GM12878 (cell line): ENCODE data around the gene ENO2. TPM values are rescaled to one million over a fixed set of nuclear protein-coding genes. Genes with fewer than 3 reads are reported as not detected.

ENCODE experiments used
- ATAC-seq: fragments of 200-7000 bp; cut with Tn5 transposase; 3 replicates; pipeline ENCODE4 v1.9.1; 2020; ENCODE audit warnings: mild to moderate bottlenecking, moderate library complexity
- BruUV-seq: library from RNA; stranded (reverse); fragments of 400-500 nt; replicated peaks from 2 replicates; lab custom pipeline; 2021; lab: Mats Ljungman, UMichigan
- CTCF ChIA-PET: fragments of 300-600 bp; sonication (Branson Sonifier 250); formaldehyde crosslinking; extraction: SDS; loops from one replicate; lab custom pipeline; 2021; ENCODE audit warnings: inconsistent platforms; lab: Yijun Ruan, JAX
- POLR2A ChIA-PET: fragments of 350-600 bp; formaldehyde crosslinking; extraction: SDS; loops from one replicate; lab custom pipeline; 2021; ENCODE audit warnings: inconsistent platforms; lab: Charles Lee
- RAD21 ChIA-PET: fragments of 300-600 bp; sonication (Branson Sonifier 250); formaldehyde crosslinking; loops from one replicate; lab custom pipeline; 2023; ENCODE audit warnings: antibody characterized with exemption; ENCODE audit not compliant: unreplicated experiment; lab: Charles Lee
- SMC1A ChIA-PET: fragments of 300-600 bp; sonication (Branson Sonifier 250); formaldehyde crosslinking; loops from one replicate; lab custom pipeline; 2023; ENCODE audit not compliant: unreplicated experiment, uncharacterized antibody; lab: Charles Lee
- DNase-seq: peaks from one replicate; pipeline ENCODE4 v3.0.0-alpha.2; 2011; ENCODE audit warnings: low read depth, low spot score
- FAIRE-seq: peaks from 3 replicates; lab custom pipeline; 2011; peaks lifted over from hg19 to GRCh38; lab: Jason Lieb, UNC
- H2AFZ ChIP-seq: 2 replicates; pipeline ENCODE4 v1.6.0; 2011; ENCODE audit warnings: low read depth, low read length, control low read depth; ENCODE audit not compliant: control insufficient read depth
- H3K27ac ChIP-seq: 2 replicates; pipeline ENCODE4 v1.5.1; 2011; ENCODE audit warnings: control low read depth; ENCODE audit not compliant: control insufficient read depth, insufficient read depth
- H3K27me3 ChIP-seq, 2 experiments: replicated peaks in 1 of 2; 2 replicates each; pipeline versions ENCODE4 v1.6.0 to v1.6.1; 2011; ENCODE audit warnings: low read length in 1 of 2; ENCODE audit not compliant: control insufficient read depth in 2 of 2, insufficient read depth in 2 of 2
- H3K36me3 ChIP-seq, 2 experiments: 2 replicates each; pipeline ENCODE4 v1.5.1; 2011; ENCODE audit warnings: low read length in 1 of 2; ENCODE audit not compliant: control insufficient read depth in 2 of 2, insufficient read depth in 2 of 2
- H3K4me1 ChIP-seq: 2 replicates; pipeline ENCODE4 v1.6.1; 2011; ENCODE audit warnings: mild to moderate bottlenecking, low read length, moderate library complexity, mixed read lengths; ENCODE audit not compliant: control insufficient read depth, insufficient read depth
- H3K4me2 ChIP-seq: 2 replicates; pipeline ENCODE4 v1.6.0; 2011; ENCODE audit warnings: control low read depth; ENCODE audit not compliant: control insufficient read depth, insufficient read depth
- H3K4me3 ChIP-seq: fragments of 200-600 bp; sonication (generic); 2 replicates; pipeline ENCODE4 v1.5.1; 2016
- H3K79me2 ChIP-seq: 2 replicates; pipeline ENCODE4 v1.6.0; 2011; ENCODE audit warnings: low read length; ENCODE audit not compliant: control insufficient read depth, insufficient read depth
- H3K9ac ChIP-seq: 2 replicates; pipeline ENCODE4 v1.8.0; 2011; ENCODE audit warnings: low read length, control low read depth, mixed read lengths; ENCODE audit not compliant: control insufficient read depth, insufficient read depth
- H3K9me3 ChIP-seq: replicated peaks from 3 replicates; pipeline ENCODE4 v1.5.1; 2011; ENCODE audit warnings: mild to moderate bottlenecking, low read length; ENCODE audit not compliant: control insufficient read depth, insufficient read depth
- H4K20me1 ChIP-seq: 2 replicates; pipeline ENCODE4 v1.6.0; 2011; ENCODE audit not compliant: control insufficient read depth, insufficient read depth
- ASH2L ChIP-seq: fragments of 300-600, 200-600 bp; sonication (generic); IDR thresholded peaks from 2 replicates; pipeline ENCODE4 v1.6.1; 2017; ENCODE audit warnings: low read depth, mild to moderate bottlenecking, borderline replicate concordance
- ATF2 ChIP-seq: IDR thresholded peaks from 2 replicates; pipeline ENCODE4 v1.6.1; 2012; ENCODE audit warnings: low read length, inconsistent platforms
- ATF3 ChIP-seq: IDR thresholded peaks from 2 replicates; pipeline ENCODE4 v1.6.1; 2011; ENCODE audit warnings: low read depth, mild to moderate bottlenecking, low read length, moderate library complexity, borderline replicate concordance; ENCODE audit errors: extremely low read depth
- CBFB ChIP-seq: IDR thresholded peaks from 2 replicates; pipeline ENCODE4 v1.6.1; 2016; ENCODE audit warnings: antibody characterized with exemption, low read depth
- CREM ChIP-seq: IDR thresholded peaks from 2 replicates; pipeline ENCODE4 v1.6.1; 2014; ENCODE audit warnings: antibody characterized with exemption, low read depth
- CTCF ChIP-seq, 3 experiments: IDR thresholded peaks in 2 of 3; conservative IDR thresholded peaks in 1 of 3; 2 replicates each; pipeline ENCODE4 v1.5.1; 2011; ENCODE audit warnings: low read depth in 3 of 3, low read length in 3 of 3, mild to moderate bottlenecking in 3 of 3, control low read depth in 2 of 3, moderate library complexity in 2 of 3, inconsistent platforms in 1 of 3, mixed read lengths in 1 of 3; ENCODE audit not compliant: control insufficient read depth in 2 of 3, insufficient read depth in 1 of 3; ENCODE audit errors: extremely low read depth in 1 of 3
- DPF2 ChIP-seq: fragments of 450-650 bp; IDR thresholded peaks from 2 replicates; pipeline ENCODE4 v1.6.1; 2017; ENCODE audit warnings: mild to moderate bottlenecking
- ETV6 ChIP-seq, 2 experiments: fragments of 450-650 bp in 1 of 2; IDR thresholded peaks in 1 of 2; conservative IDR thresholded peaks in 1 of 2; 2 replicates each; pipeline ENCODE4 v1.6.1; 2014; ENCODE audit warnings: antibody characterized with exemption in 1 of 2, borderline replicate concordance in 1 of 2, low read depth in 1 of 2, mild to moderate bottlenecking in 1 of 2, moderate library complexity in 1 of 2
- HDAC6 ChIP-seq: fragments of 200-600 bp; sonication (generic); IDR thresholded peaks from one replicate; pipeline ENCODE4 v1.8.0; 2017; ENCODE audit warnings: antibody characterized with exemption; ENCODE audit not compliant: unreplicated experiment
- MEF2A ChIP-seq: IDR thresholded peaks from 2 replicates; pipeline ENCODE4 v1.6.1; 2011; ENCODE audit warnings: low read depth, mild to moderate bottlenecking, low read length, moderate library complexity; ENCODE audit not compliant: insufficient read depth
- MEF2B ChIP-seq: fragments of 450-650 bp; IDR thresholded peaks from 2 replicates; pipeline ENCODE4 v1.6.1; 2018; ENCODE audit warnings: mild to moderate bottlenecking, moderate library complexity; ENCODE audit not compliant: partially characterized antibody, poor library complexity, severe bottlenecking
- MTA3 ChIP-seq: IDR thresholded peaks from 2 replicates; pipeline ENCODE4 v1.6.1; 2012; ENCODE audit warnings: low read length, inconsistent platforms, borderline replicate concordance
- MXI1 ChIP-seq: fragments of 150-350 bp; IDR thresholded peaks from 2 replicates; pipeline ENCODE4 v1.6.1; 2011; ENCODE audit warnings: low read depth, mild to moderate bottlenecking, inconsistent platforms, low read length, improper control_type of control experiment
- MYB ChIP-seq: fragments of 150-350 bp; IDR thresholded peaks from 2 replicates; pipeline ENCODE4 v1.6.1; 2014; ENCODE audit warnings: mild to moderate bottlenecking, low read depth, low read length, borderline replicate concordance
- NFIC ChIP-seq: IDR thresholded peaks from 2 replicates; pipeline ENCODE4 v1.6.1; 2012; ENCODE audit warnings: low read depth, mild to moderate bottlenecking, inconsistent platforms, low read length, moderate library complexity
- NR2C1 ChIP-seq: fragments of 450-650 bp; IDR thresholded peaks from 2 replicates; pipeline ENCODE4 v1.6.1; 2017; ENCODE audit warnings: antibody characterized with exemption, mild to moderate bottlenecking, moderate library complexity
- PAX8 ChIP-seq: fragments of 450-650 bp; IDR thresholded peaks from 2 replicates; pipeline ENCODE4 v1.6.1; 2017; ENCODE audit warnings: mild to moderate bottlenecking, moderate library complexity
- RBBP5 ChIP-seq: fragments of 200-600 bp; sonication (generic); conservative IDR thresholded peaks from 2 replicates; pipeline ENCODE4 v1.6.1; 2016
- USF2 ChIP-seq: IDR thresholded peaks from 2 replicates; pipeline ENCODE4 v1.6.1; 2011; ENCODE audit warnings: low read depth, low read length, improper control_type of control experiment, borderline replicate concordance
- YBX1 ChIP-seq: fragments of 450-650 bp; IDR thresholded peaks from 2 replicates; pipeline ENCODE4 v1.6.1; 2016; ENCODE audit warnings: antibody characterized with exemption
- ZNF274 ChIP-seq: IDR thresholded peaks from one replicate; pipeline ENCODE4 v1.8.0; 2011; ENCODE audit not compliant: insufficient read length, insufficient read depth
- WGBS: methylation state at CpG from one replicate; pipeline ENCODE4 v1.1.6; 2016; ENCODE audit warnings: low lambda C conversion rate; ENCODE audit not compliant: insufficient replicate concordance, insufficient coverage; ENCODE audit errors: missing lambda C conversion rate; 5-methylcytosine and 5-hydroxymethylcytosine counted together
- in situ Hi-C: fragments of 300-500 bp; cut with MboI; formaldehyde crosslinking; loops from 9 replicates; pipeline ENCODE4 v1.14.3; 2018; ENCODE audit warnings: mixed read lengths
- intact Hi-C: fragments of 100-400 bp; cut with micrococcal nuclease; formaldehyde crosslinking; loops from one replicate; pipeline ENCODE4 v1.14.2; 2022; ENCODE audit not compliant: unreplicated experiment
- polyA plus RNA-seq, 11 experiments: library from polyadenylated mRNA; depleted of rRNA in 4 of 11; unstranded in 6 of 11; stranded (reverse) in 5 of 11; fragments of >200 nt; fragmentation: Nextera tagmentation in 4 of 11; fragmentation: Illumina TruSeq in 1 of 11; extraction: Ambion mirVana in 4 of 11; extraction: Trizol in 1 of 11; gene quantifications; 1 replicate in 1 of 11; 2 replicates in 10 of 11; pipeline versions ENCODE4 v1.2.1 to v1.2.3, GENCODE V29; 2011 to 2016; ENCODE audit warnings: inconsistent platforms in 2 of 11, missing spikeins in 2 of 11, low read depth in 1 of 11
- total RNA-seq, 4 experiments: library from RNA; depleted of rRNA in 3 of 4; stranded (reverse); fragments of >200 nt in 3 of 4; fragmentation: Illumina TruSeq in 1 of 4; extraction: Trizol in 1 of 4; gene quantifications; 2 replicates each; pipeline versions ENCODE4 v1.2.1 to v1.2.3, GENCODE V29; 2013 to 2021

ENO2 gene
- total and polyA plus RNA-seq, 10 of the 15 experiments (the other 5 are each of a cell fraction or from before 2014, with no cell fraction given): 24.8 to 196 (median 43.1) TPM

GRCh38 chr12:6950401-6950801 lies 36.0 kb downstream of the ENO2 start:
- Histone ChIP-seq H2AFZ (peak overlapping the region; percentile 24), H3K4me2 (peak overlapping the region; percentile 99), H3K27ac (peak overlapping the region; percentile 99), H3K9me3 (no peaks in the 10 kb centered on the region), H3K9ac (peak overlapping the region; percentile 99), H3K4me1 (peaks cover 67% of the 10 kb centered on the region), H3K27me3 (no peaks in the 10 kb centered on the region), H3K36me3 (peaks cover 2 to 17% of the 10 kb centered on the region in 2 experiments; a peak in 2 of 4 replicates), H4K20me1 (no peaks in the 10 kb centered on the region), H3K79me2 (peaks cover 80% of the 10 kb centered on the region), H3K4me3 (peak overlapping the region; percentile 95)
- ATAC-seq (no peak), DNase-seq (no peak), FAIRE-seq (no peak)
- RAD21 ChIA-PET: interaction anchor here (1.2 to 3.4 kb wide), 5 partner anchors 9 to 82 kb away, joined by 3 to 16 read pairs (median 5); no protein-coding TSS in a partner anchor
- 50% methylated on average over 1 of the region's 1 CpG for WGBS
- SMC1A ChIA-PET: interaction anchor here (1.6 to 11.6 kb wide), 2 partner anchors 10 to 160 kb away, joined by 6 to 395 read pairs; no protein-coding TSS in a partner anchor
- CTCF ChIA-PET: interaction anchor here (0.7 to 11.6 kb wide), 3 partner anchors 10 to 158 kb away, joined by 3 to 645 read pairs (median 3); partner anchors contain the start of gene LPCAT3
- intact Hi-C loops (no loop called here), in situ Hi-C loops (loop anchor here (25.0 kb wide), 1 partner anchor 1687 kb away; no protein-coding TSS in a partner anchor)
- POLR2A ChIA-PET: interaction anchor here (17.8 kb wide), 1 partner anchor 10 kb away, joined by 524 read pairs; no protein-coding TSS in a partner anchor
- BruUV-seq: no TSS peak
- TF ChIP-seq PAX8 (no peak), CTCF (IDR thresholded peaks at IDR 0.05 in 2 of 3, conservative IDR thresholded peaks at IDR 0.05 in 1 of 3; ENCODE audit: control insufficient read depth in 2 of 3, extremely low read depth in 1 of 3, insufficient read depth in 1 of 3, low read depth in 3 of 3, low read length in 3 of 3) (peak; percentile 38 to 64 (median 61)), DPF2 (no peak), ETV6 (conservative IDR thresholded peaks at IDR 0.05 in 1 of 2, IDR thresholded peaks at IDR 0.05 in 1 of 2; ENCODE audit: borderline replicate concordance in 1 of 2, low read depth in 1 of 2) (no peak), ATF2 (no peak), MEF2A (no peak), CBFB (no peak), MTA3 (no peak), RBBP5 (no peak), ASH2L (no peak), USF2 (no peak), MXI1 (no peak), MYB (no peak), YBX1 (no peak), NFIC (no peak), ZNF274 (no peak), HDAC6 (no peak), MEF2B (peak; percentile 29), CREM (no peak), NR2C1 (peak; percentile 84), ATF3 (no peak)
